ENCODE data around the gene CD52.

GRCh38 chr1:26297791-26298124, 20.0 kb upstream of the CD52 start:
- TF ChIP-seq POLR2A (IDR thresholded peaks at IDR 0.05) (no peak), CTCF (IDR thresholded peaks at IDR 0.05) (no peak)
